Tibial nerve (tissue), 3 donors: ENCODE data around the gene EFCAB11.

Experiments
- CTCF ChIP-seq, 5 experiments: fragments of 200-600 bp in 3 of 5; fragments of 450-650 bp in 2 of 5; sonication (generic) in 3 of 5; IDR thresholded peaks; one replicate each; pipeline ENCODE4 v1.5.1; 2016 to 2019; ENCODE audit warnings: antibody characterized with exemption in 5 of 5, mild to moderate bottlenecking in 3 of 5, moderate library complexity in 2 of 5
- POLR2A ChIP-seq, 2 donors: fragments of 450-650 bp; IDR thresholded peaks; one replicate each; pipeline ENCODE4 v1.6.1; 2017; ENCODE audit warnings: antibody characterized with exemption in 2 of 2, mild to moderate bottlenecking in 2 of 2, moderate library complexity in 2 of 2

GRCh38 chr14:89856871-89857345 is 97.6 kb downstream of the EFCAB11 start:
- TF ChIP-seq CTCF (IDR thresholded peaks at IDR 0.05) (no peak), POLR2A (IDR thresholded peaks at IDR 0.05) (no peak)
